GM10266 (cell line): Measurements from ENCODE around the gene CIDEA.
A peak's percentile ranks its signal among the peaks of the same experiment; 100 is the strongest.

Experiments used
- DNase-seq: peaks from one replicate; pipeline ENCODE4 v3.0.0; 2012; ENCODE audit errors: extremely low spot score
- TF ChIP-seq, protein P1 (sequence below): IDR thresholded peaks from 2 replicates; pipeline ENCODE4 v1.5.1; 2012; ENCODE audit warnings: mild to moderate bottlenecking, low read depth; ENCODE audit not compliant: control insufficient read depth, insufficient read depth; ENCODE audit errors: missing control alignments

The CIDEA gene

DNA sequence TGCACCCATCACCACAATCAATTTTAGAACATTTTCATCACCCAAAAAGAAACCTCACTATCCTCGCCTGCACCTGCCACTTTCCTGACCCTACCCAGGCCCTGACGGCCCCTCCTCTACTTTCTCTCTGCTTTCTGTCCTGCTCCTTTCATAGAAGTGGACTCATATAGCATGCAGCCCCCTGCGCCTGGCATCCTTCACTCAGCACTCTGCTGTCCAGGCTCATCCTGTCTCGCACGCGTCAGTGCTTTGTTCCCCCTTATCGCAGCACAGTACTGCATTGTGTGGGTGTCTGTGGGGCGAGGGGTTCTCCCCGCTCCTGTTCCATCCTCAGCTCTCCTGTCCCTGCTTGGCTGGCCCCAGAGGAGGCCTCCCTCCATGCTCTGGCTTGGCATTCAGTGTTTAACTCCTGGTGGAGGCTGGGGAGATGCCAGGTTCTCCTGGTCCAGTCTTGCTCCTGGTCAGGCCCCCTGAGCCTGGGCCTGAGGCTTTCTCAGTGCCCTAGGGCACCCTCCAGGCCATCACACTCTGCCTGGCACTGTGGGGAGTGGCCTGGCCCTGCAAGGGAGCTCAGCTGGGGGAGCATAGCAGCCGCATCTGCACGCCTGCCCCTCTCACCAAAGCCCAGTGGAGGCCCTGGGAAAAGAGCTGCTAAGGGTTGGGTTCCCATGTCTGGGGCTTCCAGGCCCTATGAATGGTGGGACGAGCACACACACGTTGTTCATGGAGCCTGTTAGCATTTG, 47.3 kb downstream of the CIDEA start:
- no peak for DNase-seq
- TF ChIP-seq, protein P1, sequence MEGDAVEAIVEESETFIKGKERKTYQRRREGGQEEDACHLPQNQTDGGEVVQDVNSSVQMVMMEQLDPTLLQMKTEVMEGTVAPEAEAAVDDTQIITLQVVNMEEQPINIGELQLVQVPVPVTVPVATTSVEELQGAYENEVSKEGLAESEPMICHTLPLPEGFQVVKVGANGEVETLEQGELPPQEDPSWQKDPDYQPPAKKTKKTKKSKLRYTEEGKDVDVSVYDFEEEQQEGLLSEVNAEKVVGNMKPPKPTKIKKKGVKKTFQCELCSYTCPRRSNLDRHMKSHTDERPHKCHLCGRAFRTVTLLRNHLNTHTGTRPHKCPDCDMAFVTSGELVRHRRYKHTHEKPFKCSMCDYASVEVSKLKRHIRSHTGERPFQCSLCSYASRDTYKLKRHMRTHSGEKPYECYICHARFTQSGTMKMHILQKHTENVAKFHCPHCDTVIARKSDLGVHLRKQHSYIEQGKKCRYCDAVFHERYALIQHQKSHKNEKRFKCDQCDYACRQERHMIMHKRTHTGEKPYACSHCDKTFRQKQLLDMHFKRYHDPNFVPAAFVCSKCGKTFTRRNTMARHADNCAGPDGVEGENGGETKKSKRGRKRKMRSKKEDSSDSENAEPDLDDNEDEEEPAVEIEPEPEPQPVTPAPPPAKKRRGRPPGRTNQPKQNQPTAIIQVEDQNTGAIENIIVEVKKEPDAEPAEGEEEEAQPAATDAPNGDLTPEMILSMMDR: no peak

DNA sequence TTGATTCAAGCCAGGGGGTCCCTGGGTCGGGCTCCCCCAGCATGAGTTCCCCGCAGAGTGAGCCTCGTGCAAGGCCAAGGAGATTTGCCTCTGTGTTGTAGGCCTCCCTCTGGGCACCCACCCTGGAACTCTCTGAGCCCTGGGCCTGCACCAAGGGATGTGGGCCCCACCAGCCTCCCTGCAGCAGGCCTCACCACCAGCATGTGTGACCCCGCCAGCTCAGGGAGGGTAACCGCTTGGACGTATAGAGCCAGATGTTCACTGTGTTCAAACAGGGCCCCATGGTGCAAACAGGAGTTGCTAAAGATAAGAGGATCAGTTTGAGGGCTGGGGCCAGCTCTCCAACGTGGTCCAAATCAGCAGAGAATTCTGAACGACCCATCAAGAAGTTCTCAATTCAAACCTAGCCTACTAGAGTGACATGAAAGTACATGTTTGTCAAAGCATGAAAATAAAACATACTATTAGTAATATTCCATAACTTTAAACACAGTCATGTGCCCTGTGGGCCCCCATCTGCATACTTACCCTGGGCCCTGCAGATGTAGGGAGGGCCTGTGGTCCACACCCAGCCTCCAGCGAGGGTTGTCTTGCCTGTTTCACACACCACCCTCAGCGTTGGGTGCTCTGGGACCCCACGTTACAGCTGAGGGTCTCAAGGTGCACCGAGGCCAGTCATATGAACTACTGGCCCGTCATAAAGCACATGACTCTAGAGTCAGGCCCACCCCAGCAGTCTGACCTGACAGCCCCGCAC, 48.4 kb downstream of the CIDEA start:
- DNase-seq: no peak
- TF ChIP-seq, protein P1: no peak

DNA sequence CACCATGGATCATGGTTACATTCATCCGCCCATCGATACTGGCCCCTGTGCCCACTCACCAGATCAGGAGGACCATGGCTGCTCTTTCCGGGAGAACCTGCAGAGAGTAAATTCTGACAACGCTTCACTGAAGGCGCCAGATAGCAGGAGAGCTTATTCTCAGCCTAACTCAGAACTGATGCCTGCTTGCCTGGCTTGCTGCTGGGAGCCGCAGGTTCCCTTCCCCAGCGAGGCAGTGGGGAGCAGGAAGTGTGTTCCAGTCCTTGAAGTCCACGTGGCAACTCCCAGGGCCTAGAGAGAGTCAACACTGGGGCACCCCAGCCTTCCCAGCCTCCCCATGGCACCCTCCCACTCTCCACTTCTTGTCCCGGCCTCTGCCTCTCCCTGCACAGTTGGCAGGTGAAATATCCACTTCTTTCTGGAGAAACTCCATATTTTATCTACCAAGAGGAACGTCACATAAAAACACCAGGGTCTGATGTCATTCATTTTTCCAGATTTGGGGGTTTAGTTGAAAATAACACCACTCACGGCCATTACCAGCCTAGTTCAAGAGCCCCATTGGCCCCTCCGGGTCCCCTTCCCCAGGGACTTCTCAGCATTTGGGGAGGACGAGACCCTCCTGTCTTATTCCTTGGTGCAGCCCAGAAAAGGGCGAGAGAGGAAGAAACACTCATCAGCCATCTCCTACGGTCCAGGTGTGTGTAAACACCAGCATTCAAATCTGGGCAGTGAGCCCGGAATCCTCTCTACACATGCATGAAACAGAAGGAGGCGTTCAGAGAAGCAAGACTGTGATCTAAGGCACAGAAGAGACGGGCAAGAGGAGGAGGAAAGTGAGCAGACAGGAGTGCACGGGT, 50.4 kb downstream of the CIDEA start:
- TF ChIP-seq, protein P1: no peak
- DNase-seq: no peak

DNA sequence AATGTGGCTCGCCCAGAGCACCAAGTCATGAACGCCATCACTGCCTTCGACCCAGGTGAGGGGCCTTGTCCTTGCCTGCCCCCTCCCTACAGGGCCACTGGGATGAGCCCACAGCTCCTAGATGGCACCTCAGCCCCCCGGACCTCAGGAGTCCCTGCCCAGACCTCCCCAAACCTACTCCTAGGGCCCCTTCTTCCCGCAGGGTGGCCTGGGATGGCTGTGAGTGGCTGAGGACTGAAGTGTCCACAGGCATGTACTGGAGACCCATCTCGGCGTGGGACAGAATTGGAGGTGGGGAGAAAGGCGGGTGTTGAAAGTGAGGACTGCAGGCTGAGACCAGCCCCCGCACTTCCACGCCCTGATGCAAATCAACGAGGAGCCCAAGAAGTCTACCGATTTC, 51.0 kb downstream of the CIDEA start:
- no peak for DNase-seq
- TF ChIP-seq, protein P1: no peak

DNA sequence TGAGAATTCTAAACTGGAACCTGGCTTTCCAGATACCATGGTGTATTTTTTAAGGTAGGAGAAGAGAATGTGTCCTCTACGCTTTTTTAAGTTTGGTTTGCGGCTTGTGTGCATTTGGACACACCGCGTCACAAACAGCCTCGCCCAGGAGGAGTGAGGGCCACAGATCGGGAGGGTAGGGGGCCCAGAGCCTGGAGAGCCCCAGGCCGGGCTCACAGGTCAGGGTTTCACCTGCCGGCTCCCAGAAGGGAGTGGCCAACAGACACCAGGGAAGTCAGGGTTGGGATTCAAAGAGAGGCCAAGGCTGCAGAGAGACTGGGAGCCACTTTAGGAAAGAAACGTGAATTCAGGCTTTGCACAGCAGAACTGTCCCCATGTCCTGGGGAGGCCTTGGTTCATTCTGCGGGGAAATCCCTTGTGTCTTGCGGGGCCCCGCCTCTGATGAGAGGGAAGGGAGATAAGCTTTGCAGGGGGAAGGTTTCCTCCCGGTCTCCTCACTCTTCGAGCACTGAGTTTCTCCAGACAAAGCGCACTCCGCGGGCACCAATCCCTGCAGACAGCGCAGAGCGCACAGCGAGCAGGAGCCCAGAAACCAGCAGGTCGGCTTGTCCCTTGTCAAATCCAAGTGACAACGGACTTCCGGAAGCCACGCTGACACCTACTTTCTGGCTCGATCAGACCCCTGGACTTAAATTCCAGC, 51.9 kb downstream of the CIDEA start:
- TF ChIP-seq, protein P1: no peak
- no peak for DNase-seq

DNA sequence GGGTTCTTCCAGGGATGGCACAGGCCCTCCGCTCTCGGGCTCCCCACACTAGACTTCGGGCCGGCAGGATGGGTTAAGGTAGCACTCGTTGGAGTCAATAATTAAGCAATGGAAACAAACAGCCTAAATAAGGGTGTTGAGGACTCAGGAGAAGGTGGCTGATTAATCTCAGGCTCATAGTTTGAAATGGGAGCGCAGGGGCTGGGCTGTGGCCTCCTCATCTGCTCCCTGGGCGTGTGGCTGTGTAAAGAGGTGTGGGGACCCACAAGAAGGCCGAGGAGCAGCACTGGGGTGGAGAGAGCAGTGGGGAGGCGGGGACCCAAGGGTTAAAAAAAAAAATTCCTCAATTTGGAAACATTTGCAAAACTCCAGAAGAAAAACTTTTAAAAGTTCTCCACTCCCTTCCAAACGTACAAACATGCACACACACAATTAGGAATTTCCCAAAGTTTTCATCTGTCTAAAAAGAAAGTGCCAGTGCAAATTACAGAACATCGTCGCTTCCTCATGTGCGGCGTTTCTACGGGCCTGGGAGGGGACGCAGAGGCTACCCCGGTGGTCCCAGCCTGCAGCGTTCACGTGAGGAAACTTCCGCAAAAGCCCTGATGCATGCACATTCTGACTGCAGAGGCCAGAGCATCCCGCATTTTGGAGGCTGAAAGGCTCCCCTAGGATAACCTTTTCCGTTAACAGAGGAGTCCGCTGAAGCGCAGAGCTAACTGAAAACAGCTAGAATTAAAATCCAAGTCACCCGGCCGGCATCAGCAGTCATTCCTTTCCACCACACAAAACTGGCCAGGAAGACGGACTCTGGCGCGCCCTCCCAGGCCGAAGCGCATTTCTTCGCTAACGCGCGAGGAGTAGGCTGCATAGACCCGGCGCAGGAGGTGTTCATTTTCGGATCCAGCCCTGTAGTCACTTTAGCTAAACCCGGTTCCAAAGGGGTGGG, 52.9 kb downstream of the CIDEA start:
- DNase-seq: no peak
- TF ChIP-seq, protein P1: peak; percentile 10
